Measurements from ENCODE around the gene PIP5K1A.

DNA sequence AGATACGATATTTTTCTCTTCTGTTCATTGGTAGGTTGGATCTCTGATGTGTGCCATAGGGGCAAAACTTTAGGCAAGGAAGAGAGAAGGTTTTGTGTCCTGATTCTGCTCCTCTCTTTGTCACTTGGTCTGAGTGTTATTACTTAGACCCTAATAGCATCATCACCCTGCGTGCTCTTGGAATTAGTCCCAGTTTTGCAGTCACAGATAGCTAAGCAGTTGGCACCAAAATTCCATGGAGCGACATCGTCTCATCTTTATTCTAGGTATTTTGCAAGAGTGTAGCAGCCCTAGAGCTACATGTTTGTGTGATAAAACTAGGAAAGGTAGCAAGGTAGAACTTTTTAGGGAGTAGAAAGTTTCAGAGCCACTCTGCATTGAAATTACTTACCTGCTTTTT lies 23.8 kb downstream of the PIP5K1A start:
- TF ChIP-seq CTCF (IDR thresholded peaks at IDR 0.05; ENCODE audit: low read length) (no peak), EZH2 (IDR thresholded peaks at IDR 0.05; ENCODE audit: borderline replicate concordance, low read length) (no peak)
